HG03442 (cell line): ENCODE measurements around the gene PLEKHG5.

Experiments
- ATAC-seq: cut with Tn5 transposase; IDR thresholded peaks from one replicate; pipeline ENCODE4 v1.9.1; 2021; ENCODE audit warnings: mild to moderate bottlenecking, moderate library complexity; ENCODE audit not compliant: unreplicated experiment

The PLEKHG5 gene

DNA sequence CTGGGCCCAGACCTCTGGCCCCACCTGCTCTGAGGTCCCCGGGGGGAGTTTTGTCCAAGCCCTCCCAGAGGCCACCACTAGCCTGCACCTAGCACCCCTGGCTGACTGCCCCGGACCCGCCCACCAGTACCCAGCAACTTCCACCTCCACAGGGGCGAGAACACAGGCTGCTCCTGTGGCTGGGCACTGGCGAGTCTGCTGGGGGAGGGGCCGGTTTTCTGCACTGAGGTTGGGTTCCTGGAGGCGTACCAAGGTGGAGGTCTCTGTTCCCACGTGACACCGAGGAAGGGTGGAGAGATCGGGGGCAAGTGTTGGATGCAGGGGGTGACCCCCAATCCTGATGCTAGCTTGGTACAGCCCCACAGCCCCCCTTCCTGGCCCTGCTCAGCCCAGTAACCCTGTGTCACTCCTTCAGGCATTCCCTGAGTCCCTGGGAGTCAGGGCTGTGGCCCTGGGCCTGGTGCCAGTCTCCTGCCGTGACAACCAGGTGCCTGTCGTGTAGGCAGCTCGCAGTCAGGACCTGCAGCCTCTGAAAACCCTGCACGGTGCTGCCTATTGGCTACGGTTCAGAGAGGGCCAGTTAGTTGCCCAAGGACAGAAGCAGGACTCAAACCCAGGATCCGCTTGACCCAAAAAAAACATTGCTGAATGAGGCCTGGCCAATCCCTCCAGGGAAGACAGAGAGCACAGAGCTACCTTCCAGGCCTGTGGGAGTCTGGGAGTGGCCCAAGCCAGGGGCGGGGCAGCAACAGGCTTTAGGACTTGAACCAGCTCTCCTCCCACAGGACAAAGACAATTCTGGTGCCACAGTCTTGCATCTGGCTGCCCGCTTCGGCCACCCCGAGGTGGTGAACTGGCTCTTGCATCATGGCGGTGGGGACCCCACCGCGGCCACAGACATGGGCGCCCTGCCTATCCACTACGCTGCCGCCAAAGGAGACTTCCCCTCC, 63.8 kb downstream of the PLEKHG5 start:
- ATAC-seq, result no peak

- ATAC-seq, result no peak
These were observed 64.5 kb downstream of the PLEKHG5 start for GRCh38 chr1:6426972-6427350.

GRCh38 chr1:6426277-6426971, 65.0 kb downstream of the PLEKHG5 start:
- no peak for ATAC-seq

- no peak for ATAC-seq
These were observed 65.8 kb downstream of the PLEKHG5 start for GRCh38 chr1:6425658-6426057.

- no peak for ATAC-seq
These were observed 66.6 kb downstream of the PLEKHG5 start, which contains the start of gene ESPN for GRCh38 chr1:6424619-6425593. Gene ESPN, plus strand, starts transcription at chr1:6424776. Its CDS starts 180 bp downstream, at chr1:6424956.

DNA sequence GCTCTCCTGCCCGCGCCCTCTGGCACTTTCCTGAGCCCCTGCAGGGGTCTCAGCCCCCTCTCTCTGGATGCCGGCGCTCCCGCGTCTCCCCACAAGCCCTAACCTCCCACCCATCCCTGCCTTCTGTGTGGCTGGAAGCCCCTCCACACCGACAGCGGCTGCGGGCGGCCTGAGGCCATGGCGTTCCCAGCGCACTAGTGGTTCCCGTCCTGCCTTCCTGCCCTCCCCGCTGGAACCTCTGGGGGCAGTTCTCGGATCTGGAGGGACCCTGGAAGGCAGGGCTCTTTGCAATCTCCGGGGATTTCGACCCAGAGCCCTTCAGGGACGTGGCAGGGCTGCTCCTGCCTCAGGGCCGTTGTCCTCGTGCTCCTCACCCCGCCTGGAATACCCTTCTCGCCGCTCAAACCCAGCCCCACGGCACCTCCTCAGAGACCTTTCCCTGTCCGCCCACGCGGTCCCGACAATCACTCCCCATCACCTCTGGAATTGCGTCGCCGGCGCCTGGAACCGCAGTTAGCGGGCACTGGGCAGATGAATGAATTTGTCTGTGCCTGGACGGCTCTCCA, 67.4 kb downstream of the PLEKHG5 start:
- ATAC-seq, result no peak

- no peak for ATAC-seq
These were observed 68.0 kb downstream of the PLEKHG5 start for GRCh38 chr1:6423321-6423999.

- ATAC-seq, result no peak
These were observed 70.2 kb downstream of the PLEKHG5 start for GRCh38 chr1:6421266-6421665.

DNA sequence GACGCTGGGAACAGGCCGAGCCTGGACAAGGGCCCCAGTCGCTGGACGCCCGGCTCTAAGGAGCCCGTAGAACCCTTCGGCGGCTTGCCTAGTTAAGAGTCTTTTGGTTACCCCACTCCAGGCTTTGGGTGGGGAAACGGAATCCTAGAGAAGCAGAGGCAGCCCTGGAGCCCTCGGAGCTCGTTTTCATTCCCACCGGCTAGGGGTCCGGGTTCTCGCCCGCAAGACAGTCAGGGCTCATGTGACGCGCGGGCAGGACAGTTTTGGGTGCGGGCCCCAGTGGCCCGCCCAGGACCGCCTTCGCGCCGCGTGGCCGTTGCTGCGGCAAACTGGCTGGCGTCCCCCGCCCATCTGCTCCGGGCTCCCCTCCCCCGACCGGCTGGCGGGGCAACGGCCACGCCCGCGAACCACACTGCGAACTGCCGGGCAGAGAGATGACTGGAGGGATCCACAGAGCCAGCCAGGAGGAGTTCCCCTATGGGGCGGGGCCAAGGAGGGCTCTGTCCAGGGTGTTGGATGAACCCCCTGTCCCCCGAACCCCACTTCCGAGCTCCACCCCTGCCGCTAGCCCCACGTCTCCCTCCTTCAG, 70.9 kb downstream of the PLEKHG5 start:
- ATAC-seq, result no peak

DNA sequence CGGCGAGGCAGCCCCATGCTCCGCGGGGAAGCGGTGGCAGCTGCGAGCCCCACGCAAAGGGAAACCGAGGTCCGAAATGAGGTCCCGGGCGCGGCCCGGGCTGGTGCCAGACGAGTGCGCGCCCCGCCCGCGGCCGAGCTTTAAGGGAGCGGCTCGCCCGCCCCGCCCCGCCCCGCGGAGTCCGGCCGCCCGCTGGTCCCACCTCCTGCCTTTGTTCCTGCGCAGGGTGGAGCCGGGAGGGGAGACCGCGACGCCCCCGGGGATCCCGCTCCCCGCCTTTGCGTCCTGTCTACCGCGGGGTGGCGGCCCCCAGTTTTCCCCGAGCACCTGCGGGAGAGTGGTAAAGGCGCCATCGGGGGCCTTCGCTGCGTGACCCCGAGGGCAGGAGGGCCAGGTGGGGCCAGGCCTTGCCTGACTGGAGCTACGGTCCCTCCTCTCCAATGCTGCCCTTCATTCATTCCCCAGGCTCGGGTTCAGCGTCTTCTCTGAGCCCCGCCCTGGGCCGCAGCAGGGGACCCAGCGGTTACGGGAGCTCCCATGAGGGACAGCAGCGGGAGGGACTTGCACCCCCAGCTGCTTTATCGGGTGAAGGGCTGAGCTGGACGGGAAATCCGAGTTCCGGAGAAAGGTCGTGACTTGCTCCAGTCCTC, 71.5 kb downstream of the PLEKHG5 start, which contains the start of gene HES2:
HES2 (minus strand) TSS at position 116 of the 650 bp plus-strand sequence; CDS start at position 17, 99 bp downstream.
- no peak for ATAC-seq

DNA sequence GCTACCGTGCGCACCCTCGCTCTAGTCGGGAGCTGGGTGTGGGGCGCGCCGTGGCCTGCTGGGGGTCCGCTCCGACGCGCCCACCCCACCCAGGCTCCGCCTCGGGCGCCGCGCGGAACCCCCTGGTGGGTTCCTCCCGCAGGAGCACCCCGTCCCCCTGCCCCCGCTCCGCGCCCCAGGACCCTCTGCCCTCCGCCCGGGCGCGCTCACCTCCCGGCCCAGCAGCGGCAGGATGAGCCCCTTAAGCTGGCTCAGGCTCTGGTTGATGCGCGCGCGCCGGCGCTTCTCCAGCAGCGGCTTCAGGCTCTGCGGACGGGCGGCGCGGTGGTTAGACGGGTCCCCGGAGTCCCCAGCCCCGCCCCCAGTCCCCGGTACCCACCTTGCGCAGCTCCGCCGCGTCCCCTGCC, 72.1 kb downstream of the PLEKHG5 start:
- ATAC-seq, result no peak

- ATAC-seq, result no peak
These were observed 72.6 kb downstream of the PLEKHG5 start for GRCh38 chr1:6418668-6419396.

DNA sequence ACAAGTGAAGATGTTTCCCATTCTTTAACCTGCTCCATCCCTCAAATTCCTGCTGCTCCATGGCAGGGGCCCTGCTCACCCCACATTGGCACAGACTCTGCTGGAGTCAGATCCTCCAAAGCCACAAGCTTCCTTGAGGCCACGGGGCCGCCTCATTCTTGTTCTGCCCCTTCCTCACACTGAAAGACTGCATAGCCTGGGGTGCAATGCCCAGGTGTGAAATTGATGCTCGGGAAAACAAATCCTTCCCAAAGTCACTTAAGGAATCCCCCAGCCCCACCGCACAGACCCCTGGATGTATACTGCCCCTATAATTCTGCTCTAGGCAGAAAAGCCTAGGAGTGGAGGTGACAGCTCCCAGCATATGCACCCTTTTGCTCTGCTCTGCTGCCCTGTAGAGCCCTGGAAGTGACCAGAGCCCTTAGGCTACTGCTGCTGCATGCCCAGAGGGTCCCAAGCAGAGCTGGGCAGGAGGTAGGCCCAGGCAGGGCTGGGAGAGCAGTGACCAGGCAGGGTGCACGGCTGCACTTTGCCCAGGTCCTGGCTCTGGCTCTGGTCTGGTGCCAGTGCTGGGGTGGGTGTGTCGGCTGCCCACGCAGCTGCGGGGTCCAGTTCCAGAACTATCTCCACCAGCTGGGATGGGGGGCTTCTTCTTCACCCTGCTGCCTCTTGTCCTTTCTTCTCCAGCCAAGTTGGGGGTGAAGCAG, 73.4 kb downstream of the PLEKHG5 start:
- no peak for ATAC-seq
